GM20000 (cell line): ENCODE results near the gene PCDHAC1.
A peak's percentile ranks its signal among the peaks of the same experiment; 100 is the strongest.

Experiments used
- DNase-seq: peaks from one replicate; pipeline ENCODE4 v3.0.0; 2012; ENCODE audit warnings: low spot score
- TF ChIP-seq, protein P1 (sequence below): IDR thresholded peaks from 2 replicates; pipeline ENCODE4 v1.5.1; 2012; ENCODE audit warnings: mild to moderate bottlenecking, control low read depth; ENCODE audit errors: extremely low read depth, missing control alignments

The PCDHAC1 gene

DNA sequence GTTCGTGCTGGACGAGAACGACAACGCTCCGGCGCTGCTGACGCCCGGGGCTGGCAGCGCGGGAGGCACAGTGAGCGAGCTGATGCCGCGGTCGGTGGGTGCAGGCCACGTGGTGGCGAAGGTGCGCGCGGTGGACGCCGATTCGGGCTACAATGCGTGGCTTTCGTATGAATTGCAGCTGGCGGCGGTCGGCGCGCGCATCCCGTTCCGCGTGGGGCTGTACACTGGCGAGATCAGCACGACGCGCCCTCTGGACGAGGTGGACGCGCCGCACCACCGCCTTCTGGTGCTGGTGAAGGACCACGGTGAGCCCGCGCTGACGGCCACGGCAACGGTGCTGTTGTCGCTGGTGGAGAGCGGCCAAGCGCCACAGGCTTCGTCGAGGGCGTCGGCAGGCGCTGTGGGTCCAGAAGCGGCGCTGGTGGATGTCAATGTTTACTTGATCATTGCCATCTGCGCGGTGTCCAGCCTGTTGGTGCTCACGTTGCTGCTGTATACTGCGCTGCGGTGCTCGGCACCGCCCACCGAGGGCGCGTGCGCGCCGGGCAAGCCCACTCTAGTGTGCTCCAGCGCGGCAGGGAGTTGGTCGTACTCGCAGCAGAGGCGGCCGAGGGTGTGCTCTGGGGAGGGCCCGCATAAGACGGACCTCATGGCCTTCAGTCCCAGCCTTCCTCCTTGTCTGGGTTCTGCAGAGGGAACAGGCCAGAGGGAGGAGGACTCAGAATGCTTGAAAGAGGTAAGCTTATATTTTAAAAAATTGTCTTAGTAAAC, 42.0 kb upstream of the PCDHAC1 start:
- DNase-seq: peak; percentile 17
- TF ChIP-seq, protein P1, sequence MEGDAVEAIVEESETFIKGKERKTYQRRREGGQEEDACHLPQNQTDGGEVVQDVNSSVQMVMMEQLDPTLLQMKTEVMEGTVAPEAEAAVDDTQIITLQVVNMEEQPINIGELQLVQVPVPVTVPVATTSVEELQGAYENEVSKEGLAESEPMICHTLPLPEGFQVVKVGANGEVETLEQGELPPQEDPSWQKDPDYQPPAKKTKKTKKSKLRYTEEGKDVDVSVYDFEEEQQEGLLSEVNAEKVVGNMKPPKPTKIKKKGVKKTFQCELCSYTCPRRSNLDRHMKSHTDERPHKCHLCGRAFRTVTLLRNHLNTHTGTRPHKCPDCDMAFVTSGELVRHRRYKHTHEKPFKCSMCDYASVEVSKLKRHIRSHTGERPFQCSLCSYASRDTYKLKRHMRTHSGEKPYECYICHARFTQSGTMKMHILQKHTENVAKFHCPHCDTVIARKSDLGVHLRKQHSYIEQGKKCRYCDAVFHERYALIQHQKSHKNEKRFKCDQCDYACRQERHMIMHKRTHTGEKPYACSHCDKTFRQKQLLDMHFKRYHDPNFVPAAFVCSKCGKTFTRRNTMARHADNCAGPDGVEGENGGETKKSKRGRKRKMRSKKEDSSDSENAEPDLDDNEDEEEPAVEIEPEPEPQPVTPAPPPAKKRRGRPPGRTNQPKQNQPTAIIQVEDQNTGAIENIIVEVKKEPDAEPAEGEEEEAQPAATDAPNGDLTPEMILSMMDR: no peak

DNA sequence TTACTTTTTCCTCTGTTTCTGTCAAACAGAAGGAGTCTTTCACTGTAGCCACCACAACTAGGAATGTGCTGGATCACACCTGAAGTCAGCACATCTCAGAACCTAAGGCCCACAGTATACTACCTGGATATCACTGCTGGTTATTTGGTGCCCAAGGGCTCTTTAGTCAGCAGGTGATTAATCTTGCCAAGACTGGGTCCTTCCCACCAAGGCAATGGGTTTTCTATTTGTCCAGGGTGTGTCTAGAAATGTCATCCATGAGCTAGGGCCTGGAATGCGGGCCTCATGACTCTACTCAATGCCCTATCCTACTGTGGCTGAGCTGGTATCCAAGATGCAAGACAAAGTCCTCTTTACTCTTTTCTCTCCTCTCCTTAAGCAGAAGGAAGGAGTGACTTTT, 9.8 kb upstream of the PCDHAC1 start:
- TF ChIP-seq, protein P1: no peak
- no peak for DNase-seq

DNA sequence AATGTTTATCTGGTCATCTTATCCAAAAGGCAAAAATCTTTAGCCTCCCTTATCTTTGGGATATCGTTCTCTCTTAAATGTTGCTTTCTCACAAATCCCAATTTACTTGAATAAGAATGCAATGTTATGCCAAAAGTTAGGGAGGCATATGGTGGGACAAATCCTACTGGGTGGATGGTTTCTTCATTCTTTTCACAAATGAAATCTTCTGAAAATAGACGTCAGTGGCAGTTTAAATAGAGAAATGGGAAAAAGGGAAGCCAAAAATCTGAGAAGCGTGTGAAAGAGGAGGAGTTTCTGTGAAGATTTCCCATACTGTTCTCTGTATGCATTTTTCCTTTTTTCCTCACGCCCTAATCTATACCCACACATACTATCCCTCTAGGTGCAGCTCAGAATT, 2.5 kb upstream of the PCDHAC1 start:
- TF ChIP-seq, protein P1: no peak
- DNase-seq: no peak

DNA sequence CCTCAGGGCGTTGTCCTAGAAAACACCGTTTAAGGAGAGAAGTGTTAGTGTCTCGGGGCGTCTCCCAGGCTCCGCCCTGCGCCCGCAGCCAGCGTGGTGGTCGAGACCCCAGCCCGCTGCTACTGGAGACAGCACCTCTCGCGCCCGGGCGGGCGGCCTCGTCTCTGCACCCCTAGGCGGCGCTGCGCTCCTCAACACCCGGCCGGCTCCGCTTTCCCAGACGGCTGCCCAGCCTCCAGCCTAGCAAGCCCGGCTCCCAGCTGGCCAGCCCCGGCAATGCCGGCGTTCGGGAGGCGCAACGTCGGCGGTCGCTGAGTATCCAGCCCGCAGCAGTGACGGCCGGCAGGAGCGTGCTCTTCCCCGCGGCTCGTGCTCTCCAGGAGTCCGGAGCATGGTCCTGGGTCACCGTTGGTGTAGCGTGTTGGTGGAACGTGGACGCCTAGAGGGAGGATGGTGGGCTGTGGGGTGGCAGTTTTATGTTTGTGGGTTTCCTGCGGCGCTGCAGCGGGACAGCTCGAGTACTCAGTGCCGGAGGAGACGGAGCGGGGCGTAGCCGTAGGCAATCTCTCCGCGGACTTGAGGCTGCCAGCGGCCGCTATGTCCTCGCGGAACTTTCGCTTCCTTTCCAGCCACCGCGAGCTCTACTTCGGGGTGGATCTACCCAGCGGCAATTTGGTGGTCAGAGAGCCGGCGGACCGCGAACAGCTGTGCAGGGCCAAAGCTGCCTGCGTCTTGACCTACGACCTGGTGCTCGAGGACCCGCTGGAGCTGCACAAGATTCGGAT, 536 bp downstream of the PCDHAC1 start:
- DNase-seq: no peak
- TF ChIP-seq, protein P1: no peak

DNA sequence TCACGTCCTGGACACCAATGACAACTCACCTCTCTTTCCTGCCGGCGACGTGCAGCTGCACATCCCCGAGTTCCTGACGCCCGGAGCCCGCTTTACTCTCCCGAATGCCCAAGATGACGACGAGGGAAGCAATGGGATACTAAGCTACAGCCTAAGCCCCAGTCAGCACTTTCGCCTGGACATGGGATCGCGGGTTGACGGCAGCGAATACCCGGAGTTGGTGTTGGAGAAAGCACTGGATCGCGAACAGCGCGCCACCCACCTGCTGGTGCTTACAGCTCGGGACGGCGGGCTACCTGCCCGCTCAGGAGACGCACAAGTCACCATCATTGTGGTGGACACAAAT, 1.1 kb downstream of the PCDHAC1 start:
- TF ChIP-seq, protein P1: no peak
- DNase-seq: no peak

DNA sequence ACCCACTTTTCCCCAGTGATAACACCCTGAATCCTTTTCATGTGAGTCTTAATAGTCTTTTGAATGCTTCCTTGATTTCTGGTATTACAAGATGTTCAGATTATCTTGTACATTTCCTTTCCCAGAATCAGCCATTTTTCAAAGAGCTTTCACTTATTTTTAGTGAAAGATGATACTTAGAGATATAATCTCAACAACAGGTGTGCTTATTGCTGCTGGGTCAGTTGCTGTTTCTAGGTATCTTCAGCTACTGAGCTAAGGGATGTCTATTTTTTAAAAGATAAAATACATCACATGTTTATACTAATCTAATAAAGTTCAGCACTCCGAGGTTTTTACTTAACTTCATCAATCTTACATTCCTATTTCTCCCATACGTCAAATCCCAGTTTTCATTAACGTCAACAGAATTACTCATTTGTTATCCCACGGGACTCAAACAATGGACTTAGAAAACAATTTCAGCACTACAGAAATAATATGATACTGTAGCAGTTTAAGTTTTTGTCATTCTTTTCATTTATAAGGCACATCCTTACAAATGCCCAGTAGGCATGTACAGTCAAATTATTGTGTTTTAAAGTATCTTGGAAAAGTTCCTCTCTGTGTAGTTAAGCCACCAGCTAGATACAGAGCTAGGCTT, 9.0 kb downstream of the PCDHAC1 start:
- TF ChIP-seq, protein P1: no peak
- no peak for DNase-seq

DNA sequence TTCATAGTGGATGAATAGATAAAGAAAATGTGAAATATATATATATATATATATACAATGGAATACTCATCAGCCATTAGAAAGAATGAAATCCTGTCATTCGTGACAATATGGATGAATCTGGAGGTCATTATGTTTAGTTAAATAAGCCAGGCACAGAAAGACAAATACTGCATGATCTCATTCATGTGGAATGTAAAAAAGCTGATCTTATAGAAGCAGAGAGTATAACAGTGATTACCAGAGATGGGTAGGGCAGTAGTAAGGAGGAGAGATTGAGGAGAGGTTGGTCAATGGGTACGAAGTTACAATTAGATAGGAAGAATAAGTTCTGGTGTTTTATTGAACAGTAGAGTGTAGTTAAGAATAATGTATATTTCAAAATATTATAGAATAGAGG, 20.5 kb downstream of the PCDHAC1 start:
- DNase-seq: no peak
- TF ChIP-seq, protein P1: no peak
